HFFc6 (cell line): ENCODE results near the gene LUC7L3. TPM values are rescaled to one million over a fixed set of nuclear protein-coding genes. Genes with fewer than 3 reads are reported as not detected.

ENCODE experiments used
- DNase-seq: peaks from one replicate; pipeline ENCODE4 v3.0.0-alpha.2; 2018
- H3K27ac Mint-ChIP-seq: 2 replicates; pipeline ENCODE4 v1.8.0; 2020; ENCODE audit warnings: mild to moderate bottlenecking, mixed read lengths
- H3K27me3 Mint-ChIP-seq: 2 replicates; pipeline ENCODE4 v1.8.0; 2021; ENCODE audit warnings: mild to moderate bottlenecking, moderate library complexity, mixed read lengths; ENCODE audit not compliant: insufficient read depth
- H3K36me3 Mint-ChIP-seq: 2 replicates; pipeline ENCODE4 v1.8.0; 2021; ENCODE audit warnings: low read depth, mixed read lengths
- H3K4me1 Mint-ChIP-seq: 2 replicates; pipeline ENCODE4 v1.8.0; 2020; ENCODE audit warnings: low read depth, mixed read lengths
- H3K4me3 Mint-ChIP-seq: 2 replicates; pipeline ENCODE4 v1.8.0; 2020; ENCODE audit warnings: mild to moderate bottlenecking, moderate library complexity, mixed read lengths
- H3K9me3 Mint-ChIP-seq: 2 replicates; pipeline ENCODE4 v1.8.0; 2020; ENCODE audit warnings: mild to moderate bottlenecking, mixed read lengths
- CTCF ChIP-seq: fragments of 200-600 bp; sonication (generic); IDR thresholded peaks from 2 replicates; pipeline ENCODE4 v1.5.0; 2021; ENCODE audit warnings: antibody characterized with exemption, mild to moderate bottlenecking
- total RNA-seq, 6 experiments: library from RNA; stranded (reverse); fragmentation: NEBNext Ultra II Directional; extraction: Animal tissue kit (Norgen Biotek cat#: 25700); gene quantifications; 2 replicates in 1 of 6; 3 replicates in 5 of 6; pipeline ENCODE4 v1.2.3, GENCODE V29; 2021

LUC7L3 gene
- total RNA-seq, 6 experiments from 2014 or later: 54.0 to 76.3 (median 59.1) TPM

GRCh38 chr17:50687200-50688066 is 32.0 kb upstream of the LUC7L3 start:
- no peaks in the 10 kb centered on the region for H3K9me3 Mint-ChIP-seq
- TF ChIP-seq CTCF: no peak
- peaks cover 45% of the 10 kb centered on the region for H3K4me1 Mint-ChIP-seq
- peak overlapping the region; percentile 75 for H3K27ac Mint-ChIP-seq
- DNase-seq: no peak
- H3K36me3 Mint-ChIP-seq: peaks cover 5% of the 10 kb centered on the region
- H3K4me3 Mint-ChIP-seq: 0 out of 2 replicates have a peak overlapping the region, but pooled peaks have one; percentile 62
- peaks cover 4% of the 10 kb centered on the region for H3K27me3 Mint-ChIP-seq

GRCh38 chr17:50688245-50688644 is 31.2 kb upstream of the LUC7L3 start:
- Mint-ChIP-seq H3K27me3 (peaks cover 3% of the 10 kb centered on the region), H3K4me3 (no peak overlapping the region), H3K4me1 (peaks cover 53% of the 10 kb centered on the region), H3K9me3 (no peaks in the 10 kb centered on the region), H3K27ac (no peak overlapping the region), H3K36me3 (peaks cover 10% of the 10 kb centered on the region)
- no peak for TF ChIP-seq CTCF
- no peak for DNase-seq

GRCh38 chr17:50689251-50689650 is 30.2 kb upstream of the LUC7L3 start:
- Mint-ChIP-seq H3K36me3 (peaks cover 10% of the 10 kb centered on the region), H3K4me1 (peaks cover 61% of the 10 kb centered on the region), H3K4me3 (no peak overlapping the region), H3K27me3 (peaks cover 3% of the 10 kb centered on the region), H3K9me3 (no peaks in the 10 kb centered on the region), H3K27ac (peak overlapping the region; percentile 60)
- peak; percentile 46 for DNase-seq
- TF ChIP-seq CTCF: no peak

GRCh38 chr17:50689956-50690886 is 29.2 kb upstream of the LUC7L3 start:
- Mint-ChIP-seq H3K4me3 (no peak overlapping the region), H3K27ac (peak overlapping the region; percentile 32; the same call in 1 of the 2 replicates), H3K4me1 (peaks cover 70% of the 10 kb centered on the region), H3K36me3 (peaks cover 16% of the 10 kb centered on the region), H3K9me3 (no peaks in the 10 kb centered on the region), H3K27me3 (peaks cover 3% of the 10 kb centered on the region)
- DNase-seq: no peak
- no peak for TF ChIP-seq CTCF

- no peaks in the 10 kb centered on the region for H3K9me3 Mint-ChIP-seq
- peaks cover 3% of the 10 kb centered on the region for H3K27me3 Mint-ChIP-seq
- no peak overlapping the region for H3K4me3 Mint-ChIP-seq
- no peak for TF ChIP-seq CTCF
- DNase-seq: no peak
- peaks cover 77% of the 10 kb centered on the region for H3K4me1 Mint-ChIP-seq
- H3K36me3 Mint-ChIP-seq: peaks cover 19% of the 10 kb centered on the region
- H3K27ac Mint-ChIP-seq: no peak overlapping the region
Measured at GRCh38 chr17:50690887-50691549, 28.4 kb upstream of the LUC7L3 start.
